Astrocyte of the cerebellum (primary cell): ENCODE measurements around the gene MED29.

Experiments used
- DNase-seq: peaks from one replicate; pipeline ENCODE4 v3.0.0-alpha.2; 2011; ENCODE audit warnings: low read depth
- H3K4me3 ChIP-seq: 2 replicates; pipeline ENCODE4 v1.5.1; 2011; ENCODE audit warnings: mild to moderate bottlenecking, low read depth, low read length, moderate library complexity
- in situ Hi-C: cut with HindIII; loops from 2 replicates; pipeline ENCODE4 v1.10.0; 2017; ENCODE audit warnings: low sequenced_read_pairs
- TF ChIP-seq, protein P1 (sequence below): IDR thresholded peaks from 2 replicates; pipeline ENCODE4 v1.5.1; 2012; ENCODE audit warnings: low read length, low read depth, moderate library complexity, mild to moderate bottlenecking; ENCODE audit errors: missing control alignments

The MED29 gene

GRCh38 chr19:39413272-39413910 lies 22.2 kb downstream of the MED29 start:
- DNase-seq: no peak
- in situ Hi-C loops: no loop called here
- TF ChIP-seq, protein P1, sequence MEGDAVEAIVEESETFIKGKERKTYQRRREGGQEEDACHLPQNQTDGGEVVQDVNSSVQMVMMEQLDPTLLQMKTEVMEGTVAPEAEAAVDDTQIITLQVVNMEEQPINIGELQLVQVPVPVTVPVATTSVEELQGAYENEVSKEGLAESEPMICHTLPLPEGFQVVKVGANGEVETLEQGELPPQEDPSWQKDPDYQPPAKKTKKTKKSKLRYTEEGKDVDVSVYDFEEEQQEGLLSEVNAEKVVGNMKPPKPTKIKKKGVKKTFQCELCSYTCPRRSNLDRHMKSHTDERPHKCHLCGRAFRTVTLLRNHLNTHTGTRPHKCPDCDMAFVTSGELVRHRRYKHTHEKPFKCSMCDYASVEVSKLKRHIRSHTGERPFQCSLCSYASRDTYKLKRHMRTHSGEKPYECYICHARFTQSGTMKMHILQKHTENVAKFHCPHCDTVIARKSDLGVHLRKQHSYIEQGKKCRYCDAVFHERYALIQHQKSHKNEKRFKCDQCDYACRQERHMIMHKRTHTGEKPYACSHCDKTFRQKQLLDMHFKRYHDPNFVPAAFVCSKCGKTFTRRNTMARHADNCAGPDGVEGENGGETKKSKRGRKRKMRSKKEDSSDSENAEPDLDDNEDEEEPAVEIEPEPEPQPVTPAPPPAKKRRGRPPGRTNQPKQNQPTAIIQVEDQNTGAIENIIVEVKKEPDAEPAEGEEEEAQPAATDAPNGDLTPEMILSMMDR: no peak
- peak overlapping the region; percentile 97 for H3K4me3 ChIP-seq

- H3K4me3 ChIP-seq: peak overlapping the region; percentile 97
- TF ChIP-seq, protein P1: no peak
- DNase-seq: no peak
- in situ Hi-C loops: no loop called here
Measured at GRCh38 chr19:39413911-39414608, 22.9 kb downstream of the MED29 start.

GRCh38 chr19:39415111-39416046 lies 24.2 kb downstream of the MED29 start:
- H3K4me3 ChIP-seq: peak overlapping the region; percentile 97
- DNase-seq: no peak
- in situ Hi-C loops: no loop called here
- TF ChIP-seq, protein P1: peak; percentile 9

- TF ChIP-seq, protein P1: no peak
- in situ Hi-C loops: no loop called here
- no peak for DNase-seq
- no peak overlapping the region for H3K4me3 ChIP-seq
Measured at GRCh38 chr19:39416152-39417120, 25.3 kb downstream of the MED29 start.

GRCh38 chr19:39417463-39418181 lies 26.4 kb downstream of the MED29 start:
- H3K4me3 ChIP-seq: no peak overlapping the region
- TF ChIP-seq, protein P1: no peak
- DNase-seq: no peak
- in situ Hi-C loops: no loop called here
